ENCODE results near the gene CHCHD4. TPM values are rescaled to one million over a fixed set of nuclear protein-coding genes. Genes with fewer than 3 reads are reported as not detected.

Gene CHCHD4
- total and polyA plus RNA-seq, 2 of the 8 experiments (the other 6 are each of a cell fraction or from before 2014, with no cell fraction given) = 15.0 to 22.3 TPM

DNA sequence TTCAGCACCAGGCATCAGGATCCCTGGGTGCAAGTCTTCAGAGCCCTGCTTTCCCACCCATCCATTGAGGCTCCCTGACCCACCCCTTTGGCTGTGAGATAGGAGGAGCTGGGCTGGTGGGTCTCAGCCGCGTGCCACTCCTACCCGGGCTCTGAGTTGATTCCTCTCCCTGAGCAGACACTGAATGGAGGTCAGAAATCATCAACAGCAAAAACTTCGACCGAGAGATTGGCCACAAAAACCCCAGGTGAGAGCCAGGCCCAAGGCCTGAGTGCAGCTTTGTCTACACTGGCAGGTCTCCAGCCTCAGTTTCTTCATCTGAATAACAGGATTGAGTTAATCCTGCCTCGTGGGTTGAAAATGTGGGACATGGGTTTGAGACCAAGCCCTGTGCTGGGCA lies 8.0 kb upstream of the CHCHD4 start (continued):
- TF ChIP-seq, protein P1, sequence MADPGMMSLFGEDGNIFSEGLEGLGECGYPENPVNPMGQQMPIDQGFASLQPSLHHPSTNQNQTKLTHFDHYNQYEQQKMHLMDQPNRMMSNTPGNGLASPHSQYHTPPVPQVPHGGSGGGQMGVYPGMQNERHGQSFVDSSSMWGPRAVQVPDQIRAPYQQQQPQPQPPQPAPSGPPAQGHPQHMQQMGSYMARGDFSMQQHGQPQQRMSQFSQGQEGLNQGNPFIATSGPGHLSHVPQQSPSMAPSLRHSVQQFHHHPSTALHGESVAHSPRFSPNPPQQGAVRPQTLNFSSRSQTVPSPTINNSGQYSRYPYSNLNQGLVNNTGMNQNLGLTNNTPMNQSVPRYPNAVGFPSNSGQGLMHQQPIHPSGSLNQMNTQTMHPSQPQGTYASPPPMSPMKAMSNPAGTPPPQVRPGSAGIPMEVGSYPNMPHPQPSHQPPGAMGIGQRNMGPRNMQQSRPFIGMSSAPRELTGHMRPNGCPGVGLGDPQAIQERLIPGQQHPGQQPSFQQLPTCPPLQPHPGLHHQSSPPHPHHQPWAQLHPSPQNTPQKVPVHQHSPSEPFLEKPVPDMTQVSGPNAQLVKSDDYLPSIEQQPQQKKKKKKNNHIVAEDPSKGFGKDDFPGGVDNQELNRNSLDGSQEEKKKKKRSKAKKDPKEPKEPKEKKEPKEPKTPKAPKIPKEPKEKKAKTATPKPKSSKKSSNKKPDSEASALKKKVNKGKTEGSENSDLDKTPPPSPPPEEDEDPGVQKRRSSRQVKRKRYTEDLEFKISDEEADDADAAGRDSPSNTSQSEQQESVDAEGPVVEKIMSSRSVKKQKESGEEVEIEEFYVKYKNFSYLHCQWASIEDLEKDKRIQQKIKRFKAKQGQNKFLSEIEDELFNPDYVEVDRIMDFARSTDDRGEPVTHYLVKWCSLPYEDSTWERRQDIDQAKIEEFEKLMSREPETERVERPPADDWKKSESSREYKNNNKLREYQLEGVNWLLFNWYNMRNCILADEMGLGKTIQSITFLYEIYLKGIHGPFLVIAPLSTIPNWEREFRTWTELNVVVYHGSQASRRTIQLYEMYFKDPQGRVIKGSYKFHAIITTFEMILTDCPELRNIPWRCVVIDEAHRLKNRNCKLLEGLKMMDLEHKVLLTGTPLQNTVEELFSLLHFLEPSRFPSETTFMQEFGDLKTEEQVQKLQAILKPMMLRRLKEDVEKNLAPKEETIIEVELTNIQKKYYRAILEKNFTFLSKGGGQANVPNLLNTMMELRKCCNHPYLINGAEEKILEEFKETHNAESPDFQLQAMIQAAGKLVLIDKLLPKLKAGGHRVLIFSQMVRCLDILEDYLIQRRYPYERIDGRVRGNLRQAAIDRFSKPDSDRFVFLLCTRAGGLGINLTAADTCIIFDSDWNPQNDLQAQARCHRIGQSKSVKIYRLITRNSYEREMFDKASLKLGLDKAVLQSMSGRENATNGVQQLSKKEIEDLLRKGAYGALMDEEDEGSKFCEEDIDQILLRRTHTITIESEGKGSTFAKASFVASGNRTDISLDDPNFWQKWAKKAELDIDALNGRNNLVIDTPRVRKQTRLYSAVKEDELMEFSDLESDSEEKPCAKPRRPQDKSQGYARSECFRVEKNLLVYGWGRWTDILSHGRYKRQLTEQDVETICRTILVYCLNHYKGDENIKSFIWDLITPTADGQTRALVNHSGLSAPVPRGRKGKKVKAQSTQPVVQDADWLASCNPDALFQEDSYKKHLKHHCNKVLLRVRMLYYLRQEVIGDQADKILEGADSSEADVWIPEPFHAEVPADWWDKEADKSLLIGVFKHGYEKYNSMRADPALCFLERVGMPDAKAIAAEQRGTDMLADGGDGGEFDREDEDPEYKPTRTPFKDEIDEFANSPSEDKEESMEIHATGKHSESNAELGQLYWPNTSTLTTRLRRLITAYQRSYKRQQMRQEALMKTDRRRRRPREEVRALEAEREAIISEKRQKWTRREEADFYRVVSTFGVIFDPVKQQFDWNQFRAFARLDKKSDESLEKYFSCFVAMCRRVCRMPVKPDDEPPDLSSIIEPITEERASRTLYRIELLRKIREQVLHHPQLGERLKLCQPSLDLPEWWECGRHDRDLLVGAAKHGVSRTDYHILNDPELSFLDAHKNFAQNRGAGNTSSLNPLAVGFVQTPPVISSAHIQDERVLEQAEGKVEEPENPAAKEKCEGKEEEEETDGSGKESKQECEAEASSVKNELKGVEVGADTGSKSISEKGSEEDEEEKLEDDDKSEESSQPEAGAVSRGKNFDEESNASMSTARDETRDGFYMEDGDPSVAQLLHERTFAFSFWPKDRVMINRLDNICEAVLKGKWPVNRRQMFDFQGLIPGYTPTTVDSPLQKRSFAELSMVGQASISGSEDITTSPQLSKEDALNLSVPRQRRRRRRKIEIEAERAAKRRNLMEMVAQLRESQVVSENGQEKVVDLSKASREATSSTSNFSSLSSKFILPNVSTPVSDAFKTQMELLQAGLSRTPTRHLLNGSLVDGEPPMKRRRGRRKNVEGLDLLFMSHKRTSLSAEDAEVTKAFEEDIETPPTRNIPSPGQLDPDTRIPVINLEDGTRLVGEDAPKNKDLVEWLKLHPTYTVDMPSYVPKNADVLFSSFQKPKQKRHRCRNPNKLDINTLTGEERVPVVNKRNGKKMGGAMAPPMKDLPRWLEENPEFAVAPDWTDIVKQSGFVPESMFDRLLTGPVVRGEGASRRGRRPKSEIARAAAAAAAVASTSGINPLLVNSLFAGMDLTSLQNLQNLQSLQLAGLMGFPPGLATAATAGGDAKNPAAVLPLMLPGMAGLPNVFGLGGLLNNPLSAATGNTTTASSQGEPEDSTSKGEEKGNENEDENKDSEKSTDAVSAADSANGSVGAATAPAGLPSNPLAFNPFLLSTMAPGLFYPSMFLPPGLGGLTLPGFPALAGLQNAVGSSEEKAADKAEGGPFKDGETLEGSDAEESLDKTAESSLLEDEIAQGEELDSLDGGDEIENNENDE (IDR thresholded peaks at IDR 0.05; ENCODE audit: insufficient replicate concordance, low read length) = no peak

Measured in H1 (cell line).